NT2/D1 (cell line): ENCODE measurements around the gene SLC26A9.

Experiments used
- DNase-seq: peaks from one replicate; pipeline ENCODE4 v3.0.0-alpha.2; 2011; ENCODE audit warnings: low read depth, low spot score
- H3K27me3 ChIP-seq: 2 replicates; pipeline ENCODE4 v1.6.0; 2011; ENCODE audit warnings: mild to moderate bottlenecking; ENCODE audit not compliant: insufficient read length, insufficient read depth
- H3K36me3 ChIP-seq: 2 replicates; pipeline ENCODE4 v1.6.1; 2011; ENCODE audit warnings: mild to moderate bottlenecking, low read length, mixed read lengths; ENCODE audit not compliant: insufficient read depth, insufficient read length
- H3K4me1 ChIP-seq: 2 replicates; pipeline ENCODE4 v1.5.1; 2011; ENCODE audit not compliant: insufficient read depth, insufficient read length
- H3K4me3 ChIP-seq: 2 replicates; pipeline ENCODE4 v1.5.1; 2011; ENCODE audit warnings: low read depth; ENCODE audit not compliant: insufficient read length
- H3K9ac ChIP-seq: 2 replicates; pipeline ENCODE4 v1.6.0; 2011; ENCODE audit warnings: low read depth; ENCODE audit not compliant: insufficient read length
- H3K9me3 ChIP-seq: 2 replicates; pipeline ENCODE4 v1.5.1; 2011; ENCODE audit warnings: mild to moderate bottlenecking, low read length; ENCODE audit not compliant: insufficient read depth
- SUZ12 ChIP-seq: IDR thresholded peaks from 2 replicates; pipeline ENCODE4 v1.6.1; 2011; ENCODE audit not compliant: insufficient read length, insufficient read depth; ENCODE audit errors: extremely low read depth
- YY1 ChIP-seq: IDR thresholded peaks from 2 replicates; pipeline ENCODE4 v1.6.1; 2011; ENCODE audit not compliant: insufficient read length, insufficient read depth
- ZNF274 ChIP-seq: IDR thresholded peaks from 2 replicates; pipeline ENCODE4 v1.6.1; 2011; ENCODE audit warnings: mild to moderate bottlenecking, low read depth, low read length

The SLC26A9 gene

DNA sequence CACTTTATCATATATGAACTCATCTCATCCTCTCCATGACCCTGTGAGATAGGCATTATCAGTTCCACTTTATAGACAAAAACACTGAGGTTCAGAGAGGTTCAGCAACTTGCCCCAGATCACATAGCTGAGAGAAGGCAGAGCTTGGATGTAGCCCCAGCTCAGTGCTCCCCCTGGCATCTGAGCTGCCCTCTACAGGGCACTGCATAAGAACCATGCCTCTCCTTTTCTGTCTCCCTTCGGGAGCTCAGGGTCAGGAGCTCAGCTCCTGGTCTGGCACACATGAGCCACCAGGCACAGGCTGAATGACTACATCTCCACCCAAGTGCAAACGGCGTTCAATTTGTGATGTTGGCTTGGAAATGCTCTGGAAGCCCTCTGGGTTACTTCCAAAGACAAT lies 43.0 kb upstream of the SLC26A9 start:
- Histone ChIP-seq H3K9me3 (no peaks in the 10 kb centered on the region), H3K27me3 (no peaks in the 10 kb centered on the region), H3K36me3 (peaks cover 10% of the 10 kb centered on the region), H3K4me1 (peaks cover 11% of the 10 kb centered on the region), H3K4me3 (no peak overlapping the region), H3K9ac (no peak overlapping the region)
- no peak for DNase-seq
- no peak for TF ChIP-seq SUZ12
- TF ChIP-seq ZNF274: no peak
- TF ChIP-seq YY1: no peak

- Histone ChIP-seq H3K36me3 (peaks cover 10% of the 10 kb centered on the region), H3K9me3 (no peaks in the 10 kb centered on the region), H3K4me3 (no peak overlapping the region), H3K27me3 (no peaks in the 10 kb centered on the region), H3K4me1 (peaks cover 11% of the 10 kb centered on the region), H3K9ac (no peak overlapping the region)
- DNase-seq: no peak
- no peak for TF ChIP-seq YY1
- TF ChIP-seq SUZ12: no peak
- no peak for TF ChIP-seq ZNF274
Measured at GRCh38 chr1:205985330-205986005, 42.2 kb upstream of the SLC26A9 start.

DNA sequence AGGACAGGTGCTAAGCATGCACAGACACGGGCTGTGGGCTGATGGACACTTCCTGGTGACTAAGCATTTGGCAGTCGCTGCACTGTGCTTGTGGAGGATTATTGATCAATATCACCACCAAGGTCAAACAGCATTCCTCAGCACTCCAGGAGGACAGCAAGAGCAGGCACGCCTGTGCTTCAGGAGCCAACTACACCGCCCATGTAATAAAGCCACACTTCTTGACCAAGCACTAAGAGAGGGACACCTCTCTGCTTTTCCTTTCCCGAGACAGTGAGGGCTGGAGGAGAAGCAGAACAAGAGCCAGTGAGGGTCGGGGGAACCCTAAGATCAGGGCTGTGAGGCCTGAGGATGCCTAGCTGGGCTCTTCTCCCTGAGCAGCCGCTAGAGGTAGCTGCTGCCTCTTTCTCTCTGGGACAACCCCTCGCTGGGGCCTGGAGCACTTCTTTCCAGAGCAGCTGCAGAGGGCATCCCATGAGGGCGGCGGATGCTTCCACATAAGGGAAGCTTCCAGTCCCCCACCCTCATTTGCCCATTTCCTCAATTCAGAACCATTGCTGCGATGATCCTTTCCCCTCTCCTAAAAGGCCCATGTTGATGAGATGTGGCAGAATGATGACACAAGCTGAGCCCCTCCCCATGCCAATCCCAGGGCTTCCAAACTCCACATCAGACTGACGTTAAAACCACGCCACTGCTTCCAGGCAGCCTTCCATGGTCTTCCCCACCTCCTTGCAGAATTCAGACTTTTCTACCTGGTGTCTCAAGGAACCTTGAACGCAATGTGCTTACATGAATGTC lies 40.9 kb upstream of the SLC26A9 start:
- no peaks in the 10 kb centered on the region for H3K9me3 ChIP-seq
- peaks cover 11% of the 10 kb centered on the region for H3K4me1 ChIP-seq
- no peak for TF ChIP-seq SUZ12
- TF ChIP-seq YY1: no peak
- TF ChIP-seq ZNF274: no peak
- H3K9ac ChIP-seq: peak overlapping the region; percentile 37
- DNase-seq: peak; percentile 61
- no peaks in the 10 kb centered on the region for H3K27me3 ChIP-seq
- peaks cover 6% of the 10 kb centered on the region for H3K36me3 ChIP-seq
- no peak overlapping the region for H3K4me3 ChIP-seq

- no peaks in the 10 kb centered on the region for H3K27me3 ChIP-seq
- DNase-seq: no peak
- peaks cover 17% of the 10 kb centered on the region for H3K4me1 ChIP-seq
- H3K36me3 ChIP-seq: peaks cover 6% of the 10 kb centered on the region
- TF ChIP-seq YY1 (no peak), SUZ12 (no peak), ZNF274 (no peak)
- H3K4me3 ChIP-seq: no peak overlapping the region
- H3K9ac ChIP-seq: no peak overlapping the region
- no peaks in the 10 kb centered on the region for H3K9me3 ChIP-seq
Measured at GRCh38 chr1:205981257-205981656, 38.0 kb upstream of the SLC26A9 start.

GRCh38 chr1:205980237-205980870 lies 37.1 kb upstream of the SLC26A9 start:
- H3K4me3 ChIP-seq: no peak overlapping the region
- peaks cover 6% of the 10 kb centered on the region for H3K36me3 ChIP-seq
- no peak overlapping the region for H3K9ac ChIP-seq
- peaks cover 19% of the 10 kb centered on the region for H3K4me1 ChIP-seq
- H3K9me3 ChIP-seq: no peaks in the 10 kb centered on the region
- DNase-seq: no peak
- H3K27me3 ChIP-seq: no peaks in the 10 kb centered on the region
- no peak for TF ChIP-seq YY1
- TF ChIP-seq SUZ12: no peak
- TF ChIP-seq ZNF274: no peak

- peaks cover 6% of the 10 kb centered on the region for H3K36me3 ChIP-seq
- H3K4me3 ChIP-seq: no peak overlapping the region
- no peaks in the 10 kb centered on the region for H3K27me3 ChIP-seq
- H3K9ac ChIP-seq: no peak overlapping the region
- H3K4me1 ChIP-seq: peaks cover 17% of the 10 kb centered on the region
- DNase-seq: no peak
- no peaks in the 10 kb centered on the region for H3K9me3 ChIP-seq
- no peak for TF ChIP-seq SUZ12
- TF ChIP-seq YY1: no peak
- TF ChIP-seq ZNF274: no peak
Measured at GRCh38 chr1:205979301-205979700, 36.0 kb upstream of the SLC26A9 start.

DNA sequence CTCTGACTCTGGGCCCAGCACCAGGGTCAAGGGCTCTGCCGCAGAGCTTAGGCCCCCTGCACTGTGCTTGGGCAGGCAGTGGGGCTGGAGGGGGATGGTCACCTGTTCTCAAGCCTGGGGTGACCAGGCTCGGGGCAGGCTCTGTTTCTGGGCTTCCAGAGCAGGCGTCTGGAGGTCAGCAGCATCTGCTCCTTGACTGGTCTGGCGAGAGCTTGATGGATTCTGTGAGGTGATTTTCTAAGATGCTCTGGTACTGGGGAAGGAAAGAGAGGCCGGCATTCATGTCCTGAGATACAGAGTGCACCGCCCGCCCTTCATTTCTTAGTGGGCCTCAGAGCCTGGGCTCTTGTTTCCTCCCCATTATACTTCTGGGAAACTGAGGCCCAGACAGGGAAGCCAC lies 35.4 kb upstream of the SLC26A9 start:
- Histone ChIP-seq H3K27me3 (no peaks in the 10 kb centered on the region), H3K4me1 (peaks cover 11% of the 10 kb centered on the region), H3K4me3 (no peak overlapping the region), H3K36me3 (peaks cover 4% of the 10 kb centered on the region), H3K9ac (no peak overlapping the region), H3K9me3 (no peaks in the 10 kb centered on the region)
- TF ChIP-seq SUZ12 (no peak), YY1 (no peak), ZNF274 (no peak)
- DNase-seq: no peak
